Measurements from ENCODE around the gene CENPP.

The CENPP gene

GRCh38 chr9:92507005-92507404 lies 181.3 kb downstream of the CENPP start:
- DNase-seq (ENCODE audit: low spot score): no peak
- in situ Hi-C loops (cut with MboI; ENCODE audit: low sequenced_read_pairs, unreplicated experiment): no loop called here
- TF ChIP-seq CTCF (IDR thresholded peaks at IDR 0.05; ENCODE audit: borderline replicate concordance, control extremely low read depth, extremely low read depth, insufficient read depth, missing control alignments): no peak

GRCh38 chr9:92507496-92507895 lies 181.7 kb downstream of the CENPP start:
- in situ Hi-C loops (cut with MboI; ENCODE audit: low sequenced_read_pairs, unreplicated experiment): no loop called here
- TF ChIP-seq CTCF (IDR thresholded peaks at IDR 0.05; ENCODE audit: borderline replicate concordance, control extremely low read depth, extremely low read depth, insufficient read depth, missing control alignments): no peak
- no peak for DNase-seq (ENCODE audit: low spot score)

GRCh38 chr9:92508018-92508820 lies 182.5 kb downstream of the CENPP start:
- DNase-seq (ENCODE audit: low spot score): no peak
- no peak for TF ChIP-seq CTCF (IDR thresholded peaks at IDR 0.05; ENCODE audit: borderline replicate concordance, control extremely low read depth, extremely low read depth, insufficient read depth, missing control alignments)
- in situ Hi-C loops (cut with MboI; ENCODE audit: low sequenced_read_pairs, unreplicated experiment): no loop called here

GRCh38 chr9:92509050-92509449 lies 183.3 kb downstream of the CENPP start:
- DNase-seq (ENCODE audit: low spot score): no peak
- TF ChIP-seq CTCF (IDR thresholded peaks at IDR 0.05; ENCODE audit: borderline replicate concordance, control extremely low read depth, extremely low read depth, insufficient read depth, missing control alignments): no peak
- in situ Hi-C loops (cut with MboI; ENCODE audit: low sequenced_read_pairs, unreplicated experiment): no loop called here

- in situ Hi-C loops (cut with MboI; ENCODE audit: low sequenced_read_pairs, unreplicated experiment): no loop called here
- DNase-seq (ENCODE audit: low spot score): peak; percentile 35
- TF ChIP-seq CTCF (IDR thresholded peaks at IDR 0.05; ENCODE audit: borderline replicate concordance, control extremely low read depth, extremely low read depth, insufficient read depth, missing control alignments): no peak
Observed at GRCh38 chr9:92510747-92511146, 185.0 kb downstream of the CENPP start.

- in situ Hi-C loops (cut with MboI; ENCODE audit: low sequenced_read_pairs, unreplicated experiment): no loop called here
- DNase-seq (ENCODE audit: low spot score): no peak
- TF ChIP-seq CTCF (IDR thresholded peaks at IDR 0.05; ENCODE audit: borderline replicate concordance, control extremely low read depth, extremely low read depth, insufficient read depth, missing control alignments): no peak
Observed at GRCh38 chr9:92512622-92513021, 186.9 kb downstream of the CENPP start.

All from GM13976 (cell line).